GM18511 (cell line): ENCODE results near the gene METTL24.

Experiments used
- ATAC-seq: cut with Tn5 transposase; IDR thresholded peaks from one replicate; pipeline ENCODE4 v1.9.1; 2021; ENCODE audit warnings: mild to moderate bottlenecking, moderate library complexity; ENCODE audit not compliant: unreplicated experiment

The METTL24 gene

GRCh38 chr6:110357664-110358552, at the start of gene METTL24:
Gene METTL24 (minus strand): TSS chr6:110358349. CDS start chr6:110358272, 77 bp downstream.
- ATAC-seq: no peak

- ATAC-seq: no peak
Observed at GRCh38 chr6:110404607-110405006, 46.5 kb upstream of the METTL24 start.

- no peak for ATAC-seq
Observed at GRCh38 chr6:110401585-110402176, 43.5 kb upstream of the METTL24 start.

GRCh38 chr6:110400208-110400607, 42.1 kb upstream of the METTL24 start:
- ATAC-seq: no peak

- ATAC-seq: no peak
Observed at GRCh38 chr6:110399219-110400071, 41.3 kb upstream of the METTL24 start.

- no peak for ATAC-seq
Observed at GRCh38 chr6:110398778-110399177, 40.6 kb upstream of the METTL24 start.

- ATAC-seq: no peak
Observed at GRCh38 chr6:110395221-110395620, 37.1 kb upstream of the METTL24 start.

- no peak for ATAC-seq
Observed at GRCh38 chr6:110394409-110394808, 36.3 kb upstream of the METTL24 start.

- no peak for ATAC-seq
Observed at GRCh38 chr6:110392727-110393126, 34.6 kb upstream of the METTL24 start.

GRCh38 chr6:110390404-110390803, 32.3 kb upstream of the METTL24 start:
- ATAC-seq: no peak

- ATAC-seq: no peak
Observed at GRCh38 chr6:110389689-110390382, 31.7 kb upstream of the METTL24 start.

- no peak for ATAC-seq
Observed at GRCh38 chr6:110387986-110388385, 29.8 kb upstream of the METTL24 start.

GRCh38 chr6:110385458-110385863, 27.3 kb upstream of the METTL24 start:
- ATAC-seq: no peak

- ATAC-seq: no peak
Observed at GRCh38 chr6:110378552-110378951, 20.4 kb upstream of the METTL24 start.

GRCh38 chr6:110369066-110369465, 10.9 kb upstream of the METTL24 start:
- ATAC-seq: no peak

GRCh38 chr6:110368284-110368683, 10.1 kb upstream of the METTL24 start:
- no peak for ATAC-seq

- ATAC-seq: no peak
Observed at GRCh38 chr6:110367825-110368224, 9.7 kb upstream of the METTL24 start.

GRCh38 chr6:110366975-110367374, 8.8 kb upstream of the METTL24 start:
- no peak for ATAC-seq

GRCh38 chr6:110366256-110366655, 8.1 kb upstream of the METTL24 start:
- ATAC-seq: no peak

- no peak for ATAC-seq
Observed at GRCh38 chr6:110364364-110365105, 6.4 kb upstream of the METTL24 start.
